NK-92 (cell line): Measurements from ENCODE around the gene PRR22.
"Not testable (repeated sequence)": the region's sequence is repeated elsewhere in the genome, so short reads cannot be mapped to it uniquely, and the experiment has no call there.

Source experiments
- DNase-seq: peaks from one replicate; lab custom pipeline; 2025; ENCODE audit not compliant: unreplicated experiment; lab: John Stamatoyannopoulos, UW

Gene PRR22

DNA sequence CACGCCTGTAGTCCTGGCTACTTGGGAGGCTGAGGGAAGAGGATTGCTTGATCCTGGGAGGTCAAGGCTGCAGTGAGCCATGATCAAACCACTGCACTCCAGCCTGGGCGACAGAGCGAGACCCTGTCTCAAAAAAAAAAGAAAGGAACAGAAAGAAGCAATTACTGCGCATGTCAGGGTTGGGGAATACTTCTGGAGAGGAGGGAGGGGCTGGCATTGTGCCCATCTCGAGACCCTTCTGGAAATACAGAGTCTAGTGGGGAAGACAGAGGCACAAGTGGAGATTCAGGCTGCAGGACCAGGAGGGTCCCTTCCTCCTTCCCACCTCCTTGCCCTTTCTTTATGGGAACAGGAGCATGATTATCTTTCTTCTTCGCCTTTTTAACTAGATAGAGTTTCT, 30.8 kb downstream of the PRR22 start:
- no peak for DNase-seq

- no peak for DNase-seq
These were observed 32.8 kb downstream of the PRR22 start for GRCh38 chr19:5751709-5752108.

GRCh38 chr19:5749505-5749904, 35.0 kb downstream of the PRR22 start:
- DNase-seq, result no peak

DNA sequence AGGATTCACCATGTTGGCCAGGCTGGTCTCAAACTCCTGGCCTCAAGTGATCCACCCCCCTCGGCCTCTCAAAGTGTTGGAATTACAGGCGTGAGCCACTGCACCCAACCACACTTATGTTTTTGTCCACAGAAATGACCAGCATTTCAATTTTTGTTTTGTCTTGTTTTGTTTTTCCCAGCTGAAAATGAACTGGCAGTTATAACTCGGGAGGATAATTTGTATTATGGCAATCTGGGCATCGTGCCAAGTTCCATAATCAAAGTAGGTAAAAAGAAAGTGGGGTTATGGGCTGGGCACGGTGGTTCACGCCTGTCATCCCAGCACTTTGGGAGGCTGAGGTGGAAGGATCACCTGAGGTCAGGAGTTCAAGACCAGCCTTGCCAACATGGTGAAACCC, 35.6 kb downstream of the PRR22 start:
- not testable (repeated sequence) for DNase-seq

GRCh38 chr19:5744999-5745398, 39.5 kb downstream of the PRR22 start:
- DNase-seq, result not testable (repeated sequence)

GRCh38 chr19:5743630-5744029, 40.9 kb downstream of the PRR22 start:
- no peak for DNase-seq

DNA sequence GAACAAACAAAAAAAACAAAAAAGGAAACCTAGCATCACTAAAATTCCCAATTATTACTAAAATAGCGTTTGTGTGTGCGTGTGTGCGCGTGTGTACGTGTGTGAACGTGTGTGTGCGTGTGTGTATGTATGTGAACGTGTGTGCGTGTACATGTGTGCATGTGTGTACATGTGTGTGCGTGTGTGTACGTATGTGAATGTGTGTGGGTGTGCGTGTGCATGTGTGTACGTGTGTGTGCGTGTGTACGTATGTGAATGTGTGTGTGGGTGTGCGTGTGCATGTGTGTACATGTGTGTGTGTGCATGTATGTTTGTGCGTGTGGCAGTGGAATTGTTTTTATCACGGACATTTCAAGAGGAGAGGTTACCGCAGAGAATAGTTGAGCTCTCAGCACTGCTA, 42.5 kb downstream of the PRR22 start:
- no peak for DNase-seq

DNA sequence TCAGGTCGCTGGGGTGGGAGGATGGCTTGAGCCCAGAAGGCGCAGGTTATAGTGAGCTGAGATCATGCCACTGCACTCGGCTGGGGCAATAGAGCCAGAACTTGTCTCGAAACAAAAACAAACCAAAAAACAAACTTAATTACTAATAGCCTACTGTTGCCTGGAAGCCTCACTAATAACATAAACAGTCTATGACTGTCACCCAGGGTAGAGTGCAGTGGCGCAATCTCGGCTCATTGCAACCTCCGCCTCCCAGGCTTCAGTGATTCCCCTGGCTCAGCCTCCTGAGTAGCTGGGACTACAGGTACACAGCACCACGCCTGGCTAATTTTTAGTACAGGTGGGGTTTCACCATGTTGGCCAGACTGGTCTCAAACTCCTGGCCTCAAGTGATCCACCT, 46.1 kb downstream of the PRR22 start:
- DNase-seq, result no peak

- DNase-seq, result not testable (repeated sequence)
These were observed 51.4 kb downstream of the PRR22 start for GRCh38 chr19:5733172-5733571.
